ENCODE results near the gene TBX15. TPM values are rescaled to one million over a fixed set of nuclear protein-coding genes. Genes with fewer than 3 reads are reported as not detected.
A peak's percentile ranks its signal among the peaks of the same experiment; 100 is the strongest.

The TBX15 gene
- total RNA-seq, 2 experiments from 2014 or later: not detected

- no peak for ATAC-seq (ENCODE audit: low read depth)
- H3K9me3 Mint-ChIP-seq: peaks cover 2% of the 10 kb centered on the region
Observed at GRCh38 chr1:119007339-119007669, 19.2 kb upstream of the TBX15 start.

DNA sequence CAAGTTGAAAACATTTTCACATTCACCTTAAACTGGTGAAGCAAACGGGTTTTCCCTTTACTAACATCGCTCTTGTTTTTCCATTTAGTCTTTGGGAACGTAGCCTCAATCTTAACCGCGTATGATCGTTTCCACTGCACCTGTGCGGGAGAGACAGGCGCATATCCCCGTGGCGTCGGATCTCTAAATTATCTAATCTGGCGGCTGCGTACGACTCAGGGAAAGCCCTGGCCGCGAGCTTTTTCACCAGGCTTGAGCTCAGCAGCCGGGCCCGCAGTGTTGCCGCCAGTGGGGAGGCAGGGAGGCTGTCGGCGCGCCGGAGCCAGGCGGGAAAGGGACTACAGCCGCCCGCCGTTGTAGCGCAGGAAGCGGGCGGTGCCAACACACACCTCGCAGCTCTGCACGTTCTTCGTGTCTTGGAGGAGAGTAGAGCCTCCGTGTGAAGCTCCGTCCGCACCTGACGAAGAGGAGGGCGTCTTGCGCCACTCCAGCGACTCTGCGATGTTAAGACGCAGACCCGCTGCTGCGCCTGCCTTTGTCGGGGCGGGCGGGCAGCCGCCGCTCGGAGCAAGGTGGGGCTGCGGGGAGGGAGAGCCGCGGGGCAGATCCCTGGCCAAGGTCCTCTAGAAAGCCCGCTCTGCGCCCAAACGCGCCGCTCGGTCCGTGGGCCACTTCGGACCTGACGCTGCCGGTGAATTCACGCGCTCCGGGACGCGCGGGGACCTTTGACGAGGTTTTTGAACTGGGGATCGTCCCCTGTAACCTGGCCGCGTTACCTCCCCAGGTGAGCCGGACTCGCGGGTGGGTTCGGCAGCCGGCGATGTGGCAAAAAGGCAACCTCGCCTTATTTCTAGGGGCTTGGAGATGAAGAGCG, 18.5 kb upstream of the TBX15 start:
- Mint-ChIP-seq H3K4me1 (peaks cover 10% of the 10 kb centered on the region), H3K27me3 (peaks cover 71% of the 10 kb centered on the region), H3K9me3 (peaks cover 2% of the 10 kb centered on the region), H3K36me3 (no peaks in the 10 kb centered on the region), H3K4me3 (peak overlapping the region; percentile 25), H3K27ac (peak overlapping the region; percentile 58)
- ATAC-seq (ENCODE audit: low read depth): no peak
- POLR2A ChIA-PET: no interaction called here
- no peak for DNase-seq

More at GRCh38 chr1:119007339-119007669, 19.2 kb upstream of the TBX15 start:
- DNase-seq: no peak
- Mint-ChIP-seq H3K36me3 (no peaks in the 10 kb centered on the region), H3K27me3 (peaks cover 69% of the 10 kb centered on the region), H3K27ac (no peak overlapping the region), H3K4me3 (no peak overlapping the region), H3K4me1 (peaks cover 4% of the 10 kb centered on the region)
- POLR2A ChIA-PET: interaction anchor here (0.7 kb wide), 1 partner anchor 21 kb away, joined by 3 read pairs; no protein-coding TSS in a partner anchor

- H3K27ac Mint-ChIP-seq: peak overlapping the region; percentile 58
- H3K4me1 Mint-ChIP-seq: peaks cover 10% of the 10 kb centered on the region
- H3K27me3 Mint-ChIP-seq: peaks cover 79% of the 10 kb centered on the region
- H3K4me3 Mint-ChIP-seq: peak overlapping the region; percentile 25
- H3K36me3 Mint-ChIP-seq: no peaks in the 10 kb centered on the region
- no peak for DNase-seq
- ATAC-seq (ENCODE audit: low read depth): no peak
- POLR2A ChIA-PET: no interaction called here
- peaks cover 2% of the 10 kb centered on the region for H3K9me3 Mint-ChIP-seq
Observed at GRCh38 chr1:119005724-119006405, 17.7 kb upstream of the TBX15 start.

- POLR2A ChIA-PET: no interaction called here
- DNase-seq (no peak), ATAC-seq (ENCODE audit: low read depth) (no peak)
- peaks cover 12% of the 10 kb centered on the region for H3K4me1 Mint-ChIP-seq
- H3K27me3 Mint-ChIP-seq: peaks cover 87% of the 10 kb centered on the region
- H3K36me3 Mint-ChIP-seq: no peaks in the 10 kb centered on the region
- H3K4me3 Mint-ChIP-seq: no peak overlapping the region
- no peak overlapping the region for H3K27ac Mint-ChIP-seq
- H3K9me3 Mint-ChIP-seq: peaks cover 2% of the 10 kb centered on the region
Observed at GRCh38 chr1:119004781-119005180, 16.6 kb upstream of the TBX15 start.

GRCh38 chr1:119004129-119004527, 16.0 kb upstream of the TBX15 start:
- Mint-ChIP-seq H3K36me3 (no peaks in the 10 kb centered on the region), H3K27me3 (peaks cover 90% of the 10 kb centered on the region), H3K27ac (no peak overlapping the region), H3K4me3 (no peak overlapping the region), H3K4me1 (peaks cover 12% of the 10 kb centered on the region), H3K9me3 (peaks cover 2% of the 10 kb centered on the region)
- DNase-seq: no peak
- ATAC-seq (ENCODE audit: low read depth): no peak
- POLR2A ChIA-PET: no interaction called here

- Mint-ChIP-seq H3K9me3 (peaks cover 2% of the 10 kb centered on the region), H3K4me3 (no peak overlapping the region)
Observed at GRCh38 chr1:119003413-119004128, 15.4 kb upstream of the TBX15 start.

DNA sequence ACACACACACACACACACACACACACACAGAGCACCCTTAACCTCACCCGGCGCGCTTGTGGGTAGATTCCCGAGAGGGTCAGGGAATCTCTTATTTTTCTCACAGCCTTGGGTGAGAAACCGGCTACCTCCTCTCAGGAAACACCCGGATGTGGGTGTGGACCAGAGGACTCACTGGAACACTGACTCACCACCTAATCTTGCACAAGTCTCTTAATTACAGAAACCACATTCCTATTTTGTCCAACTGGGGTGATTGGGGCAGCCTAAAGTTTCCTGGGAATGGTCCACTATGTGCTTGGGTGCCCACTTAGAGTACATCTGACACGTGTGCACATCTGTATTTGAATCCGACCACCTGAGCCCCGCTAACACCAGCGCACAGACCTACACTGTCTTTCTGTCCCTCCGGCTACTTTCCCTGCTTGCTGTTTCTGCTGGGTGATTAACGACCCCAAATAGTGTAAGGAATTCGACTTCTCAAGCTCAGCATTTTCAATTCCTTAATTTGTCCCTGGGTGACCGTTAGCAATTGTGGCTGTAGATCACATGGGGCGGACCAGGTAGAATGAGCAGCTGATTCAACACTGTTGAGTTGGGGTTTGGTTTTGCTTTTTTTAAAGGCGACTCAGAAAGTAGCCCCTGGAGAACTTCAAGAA, 14.0 kb upstream of the TBX15 start:
- Mint-ChIP-seq H3K4me1 (peaks cover 8% of the 10 kb centered on the region), H3K4me3 (peak overlapping the region; percentile 45), H3K36me3 (no peaks in the 10 kb centered on the region), H3K27ac (peak overlapping the region; percentile 24), H3K9me3 (peaks cover 2% of the 10 kb centered on the region), H3K27me3 (peaks cover 90% of the 10 kb centered on the region)
- POLR2A ChIA-PET: no interaction called here
- no peak for DNase-seq
- ATAC-seq (ENCODE audit: low read depth): no peak

More at GRCh38 chr1:119003413-119004128, 15.4 kb upstream of the TBX15 start:
- no peak overlapping the region for H3K27ac Mint-ChIP-seq
- H3K27me3 Mint-ChIP-seq: peaks cover 90% of the 10 kb centered on the region
- POLR2A ChIA-PET: no interaction called here
- H3K36me3 Mint-ChIP-seq: no peaks in the 10 kb centered on the region
- DNase-seq (no peak), ATAC-seq (ENCODE audit: low read depth) (no peak)
- H3K4me1 Mint-ChIP-seq: peaks cover 11% of the 10 kb centered on the region

DNA sequence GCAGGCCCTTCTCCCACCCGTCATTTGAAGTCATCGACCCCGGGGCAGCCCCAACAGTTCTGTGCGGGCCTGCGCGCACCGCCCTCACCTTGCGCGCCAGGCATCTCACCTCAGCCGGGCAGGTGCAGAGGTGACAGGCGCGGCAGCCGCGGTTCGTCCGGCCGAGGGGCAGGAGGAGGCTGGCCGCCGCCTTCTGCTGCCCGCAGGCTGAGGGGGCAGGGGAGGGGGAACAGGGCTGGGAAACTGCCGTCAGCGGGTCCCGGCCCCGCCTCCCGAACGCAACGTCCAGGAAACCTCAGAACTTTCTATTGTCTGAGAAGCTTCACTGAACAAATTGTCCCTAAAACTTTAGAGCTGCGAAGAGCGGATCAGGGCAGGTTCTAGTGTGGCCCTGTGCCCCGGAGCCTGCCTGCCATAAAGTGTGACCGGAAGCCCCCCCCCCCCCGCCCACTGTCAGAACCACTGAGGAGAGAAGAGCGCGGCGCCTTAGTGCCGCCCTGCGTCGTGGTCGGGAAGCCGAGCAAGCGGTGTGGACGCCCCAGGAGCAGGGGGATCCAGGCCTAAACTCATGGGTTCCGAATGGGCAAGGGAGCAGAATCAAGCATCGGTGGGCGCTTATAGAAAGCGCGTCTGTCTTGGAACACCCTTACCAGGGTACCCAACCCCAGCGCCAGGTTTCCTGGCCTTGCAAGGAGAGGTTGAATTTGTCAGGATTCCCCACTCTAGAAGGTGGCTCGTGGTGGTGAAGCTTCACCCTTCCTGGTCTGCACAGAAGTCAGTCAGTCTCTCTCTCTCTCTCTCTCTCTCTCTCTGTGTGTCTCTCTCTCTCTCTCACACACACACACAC, 13.3 kb upstream of the TBX15 start:
- ATAC-seq (ENCODE audit: low read depth) (no peak), DNase-seq (no peak)
- Mint-ChIP-seq H3K27me3 (peaks cover 88% of the 10 kb centered on the region), H3K4me3 (peak overlapping the region; percentile 45), H3K9me3 (peaks cover 2% of the 10 kb centered on the region), H3K27ac (peak overlapping the region; percentile 24), H3K4me1 (peaks cover 7% of the 10 kb centered on the region), H3K36me3 (no peaks in the 10 kb centered on the region)
- POLR2A ChIA-PET: no interaction called here

DNA sequence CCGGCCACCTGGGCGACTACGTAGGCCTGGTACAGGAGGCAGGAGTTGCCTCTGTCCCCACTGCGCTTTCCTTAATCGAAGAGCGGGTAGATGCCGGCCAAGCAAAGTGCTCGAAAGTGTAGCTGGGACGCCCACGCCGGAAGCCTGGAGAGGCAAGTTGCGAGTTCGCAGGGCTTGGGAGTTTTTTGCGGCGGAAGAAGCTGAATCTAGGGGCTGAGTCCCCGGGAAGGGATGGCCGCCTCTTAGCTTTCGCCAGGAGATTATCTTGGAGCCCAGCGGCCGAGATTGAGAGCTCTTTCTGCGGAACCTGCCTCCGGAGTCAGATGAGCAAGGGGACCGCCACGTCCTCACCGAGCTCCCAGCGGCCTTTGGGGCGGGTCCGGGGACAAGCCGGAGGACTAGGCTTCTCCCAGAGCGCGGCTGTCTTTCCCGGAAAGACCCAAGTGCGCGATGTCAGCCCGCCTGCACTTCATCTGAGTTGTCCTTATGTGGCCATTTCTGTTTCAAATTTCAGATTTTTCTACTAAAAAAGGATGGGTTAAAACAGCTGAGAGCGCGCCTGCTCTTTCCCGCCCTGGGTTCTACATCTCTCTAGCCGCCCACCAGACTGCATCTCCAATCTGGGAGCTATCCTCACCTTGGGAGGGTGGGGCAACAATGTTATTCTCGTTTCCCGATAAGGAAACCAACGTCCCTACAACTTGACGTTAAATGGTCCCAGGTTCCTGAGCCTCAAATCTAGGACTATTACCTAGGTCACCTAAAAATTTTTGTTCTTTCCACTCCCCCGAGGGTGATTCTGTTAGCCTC, 12.4 kb upstream of the TBX15 start:
- no peaks in the 10 kb centered on the region for H3K36me3 Mint-ChIP-seq
- peaks cover 2% of the 10 kb centered on the region for H3K9me3 Mint-ChIP-seq
- DNase-seq (no peak), ATAC-seq (ENCODE audit: low read depth) (no peak)
- POLR2A ChIA-PET: no interaction called here
- H3K4me3 Mint-ChIP-seq: peak overlapping the region; percentile 37
- H3K4me1 Mint-ChIP-seq: peaks cover 7% of the 10 kb centered on the region
- peak overlapping the region; percentile 6 for H3K27ac Mint-ChIP-seq
- H3K27me3 Mint-ChIP-seq: peaks cover 86% of the 10 kb centered on the region

GRCh38 chr1:118999348-119000071, 11.4 kb upstream of the TBX15 start:
- no peak for ATAC-seq (ENCODE audit: low read depth)
- peaks cover 82% of the 10 kb centered on the region for H3K27me3 Mint-ChIP-seq
- POLR2A ChIA-PET: no interaction called here
- H3K4me3 Mint-ChIP-seq: no peak overlapping the region
- no peaks in the 10 kb centered on the region for H3K9me3 Mint-ChIP-seq
- H3K27ac Mint-ChIP-seq: no peak overlapping the region
- DNase-seq: no peak
- no peaks in the 10 kb centered on the region for H3K36me3 Mint-ChIP-seq
- peaks cover 7% of the 10 kb centered on the region for H3K4me1 Mint-ChIP-seq

- no peaks in the 10 kb centered on the region for H3K9me3 Mint-ChIP-seq
Observed at GRCh38 chr1:118998171-118998570, 10.0 kb upstream of the TBX15 start.

More at GRCh38 chr1:118998171-118998570, 10.0 kb upstream of the TBX15 start:
- no peaks in the 10 kb centered on the region for H3K36me3 Mint-ChIP-seq
- H3K4me3 Mint-ChIP-seq: no peak overlapping the region
- DNase-seq (no peak), ATAC-seq (ENCODE audit: low read depth) (no peak)
- H3K27ac Mint-ChIP-seq: no peak overlapping the region
- POLR2A ChIA-PET: no interaction called here
- H3K4me1 Mint-ChIP-seq: peaks cover 7% of the 10 kb centered on the region
- peaks cover 82% of the 10 kb centered on the region for H3K27me3 Mint-ChIP-seq

Data from activated naive CD8-positive, alpha-beta T cell treated with anti-CD3 and anti-CD28 coated beads, Interleukin-2, amount 10 ng/mL, durations not matched to agents 7 days and 5 days (primary cell).